ENCODE data around the gene GNAS-AS1.
"Not testable (repeated sequence)": the region's sequence is repeated elsewhere in the genome, so short reads cannot be mapped to it uniquely, and the experiment has no call there.

GNAS-AS1 gene

DNA sequence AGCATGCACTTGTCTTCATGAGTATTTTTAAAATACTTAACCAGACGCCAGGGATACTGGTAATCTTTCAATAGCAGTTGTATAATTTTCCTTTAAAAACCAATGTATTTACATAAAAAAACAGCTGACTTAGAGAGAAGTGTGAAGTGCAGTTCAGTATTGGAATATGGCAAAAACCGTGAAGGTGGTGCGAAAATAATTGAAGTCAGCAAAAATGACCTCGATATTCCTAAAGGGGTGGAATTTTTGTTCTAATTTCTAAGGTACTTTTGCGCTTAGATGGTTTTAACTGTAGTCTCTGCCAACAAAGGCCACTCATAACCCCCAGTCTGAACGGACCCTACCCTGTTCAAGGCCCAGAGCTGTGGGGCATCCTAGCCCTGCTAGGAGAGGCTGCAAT lies 25.3 kb downstream of the GNAS-AS1 start:
- FAIRE-seq = no peak
- no peak for TF ChIP-seq POLR2A (IDR thresholded peaks at IDR 0.05; ENCODE audit: low read depth, low read length)
- no peak for DNase-seq (ENCODE audit: insufficient read length, low spot score)

GRCh38 chr20:58824843-58825242 lies 25.9 kb downstream of the GNAS-AS1 start:
- no peak for FAIRE-seq
- no peak for TF ChIP-seq POLR2A (IDR thresholded peaks at IDR 0.05; ENCODE audit: low read depth, low read length)
- no peak for DNase-seq (ENCODE audit: insufficient read length, low spot score)

GRCh38 chr20:58822748-58823730 lies 27.7 kb downstream of the GNAS-AS1 start:
- no peak for DNase-seq (ENCODE audit: insufficient read length, low spot score)
- no peak for TF ChIP-seq POLR2A (IDR thresholded peaks at IDR 0.05; ENCODE audit: low read depth, low read length)
- FAIRE-seq = no peak

DNA sequence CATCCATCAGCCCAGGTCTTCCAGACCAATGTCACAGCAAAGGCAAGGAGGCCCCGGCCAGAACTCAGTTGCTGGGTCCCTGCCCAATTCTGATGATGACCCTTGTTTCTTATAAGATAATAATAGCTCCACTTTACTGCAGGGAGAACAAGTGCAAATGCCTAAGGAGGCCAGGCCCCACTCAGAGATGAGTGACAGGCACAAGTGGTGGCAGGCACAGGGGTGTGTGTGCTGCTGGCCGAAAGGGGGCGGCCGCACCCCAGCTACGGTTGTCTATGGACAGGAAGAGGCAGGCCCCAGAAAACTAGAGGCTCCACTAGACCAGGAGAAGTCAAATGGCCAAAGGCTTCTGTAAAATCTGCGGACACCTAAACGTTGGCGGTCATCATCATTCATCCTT lies 28.6 kb downstream of the GNAS-AS1 start:
- DNase-seq (ENCODE audit: insufficient read length, low spot score) (no peak), FAIRE-seq (no peak)
- TF ChIP-seq POLR2A (IDR thresholded peaks at IDR 0.05; ENCODE audit: low read depth, low read length) = no peak

- FAIRE-seq; DNase-seq (ENCODE audit: insufficient read length, low spot score): not testable (repeated sequence)
Observed at GRCh38 chr20:58820515-58820914, 30.2 kb downstream of the GNAS-AS1 start.

GRCh38 chr20:58819921-58820320 lies 30.8 kb downstream of the GNAS-AS1 start:
- no peak for DNase-seq (ENCODE audit: insufficient read length, low spot score)
- no peak for TF ChIP-seq POLR2A (IDR thresholded peaks at IDR 0.05; ENCODE audit: low read depth, low read length)
- no peak for FAIRE-seq

DNA sequence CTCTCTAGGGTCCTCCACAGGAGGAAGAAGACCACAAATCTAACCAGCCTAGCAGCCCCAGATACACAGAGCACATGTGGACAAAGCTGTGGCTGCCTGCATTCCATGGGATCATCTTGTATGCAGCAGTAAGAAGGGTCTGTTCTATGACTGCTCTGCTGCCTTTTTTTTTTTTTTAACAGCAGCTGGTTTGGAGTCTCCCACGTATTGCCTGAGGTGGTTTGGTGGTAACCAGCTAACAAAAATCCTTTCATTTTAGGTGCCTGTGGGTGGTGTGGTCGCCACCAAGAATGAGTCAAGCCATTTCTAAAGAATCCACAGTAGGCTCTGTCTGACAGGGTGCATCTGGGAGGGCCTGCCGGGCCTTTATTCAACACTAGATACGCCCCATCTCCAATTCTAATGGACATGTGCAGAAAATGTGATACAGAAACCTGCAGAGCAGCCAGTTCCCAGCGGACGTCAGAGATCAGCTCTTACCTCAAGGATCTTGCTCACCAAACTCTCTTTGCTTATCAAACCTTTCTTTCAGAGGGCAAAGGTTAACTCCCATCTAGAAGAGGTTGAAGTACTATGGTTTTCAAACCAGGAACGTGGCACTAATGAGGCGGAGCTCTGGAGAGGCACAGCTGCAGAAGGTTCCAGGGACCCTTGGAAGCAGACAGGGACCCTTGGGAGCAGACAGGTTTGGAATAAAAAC lies 32.0 kb downstream of the GNAS-AS1 start:
- TF ChIP-seq POLR2A (IDR thresholded peaks at IDR 0.05; ENCODE audit: low read depth, low read length) = no peak
- FAIRE-seq = no peak
- DNase-seq (ENCODE audit: insufficient read length, low spot score) = peak; percentile 63

DNA sequence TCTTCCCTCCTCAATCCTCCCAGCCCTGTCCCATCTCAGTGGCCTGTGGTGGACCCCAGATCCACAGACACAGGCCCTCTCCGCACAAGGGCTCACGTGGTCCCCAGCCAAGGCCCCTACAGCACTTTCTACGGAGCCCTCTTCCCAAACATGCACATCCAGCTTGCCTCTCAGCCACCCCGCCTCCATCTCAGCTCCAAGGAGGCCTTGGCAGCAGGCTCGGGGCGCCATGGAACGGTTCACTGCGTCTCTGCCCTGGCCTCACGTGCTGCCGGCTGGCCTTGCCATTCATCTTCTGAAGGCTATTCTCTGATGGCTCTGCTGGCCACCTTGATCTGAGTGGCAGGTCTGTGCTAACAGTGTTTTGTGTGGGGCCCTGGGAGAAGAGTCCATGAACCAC lies 33.0 kb downstream of the GNAS-AS1 start:
- DNase-seq (ENCODE audit: insufficient read length, low spot score) = no peak

DNA sequence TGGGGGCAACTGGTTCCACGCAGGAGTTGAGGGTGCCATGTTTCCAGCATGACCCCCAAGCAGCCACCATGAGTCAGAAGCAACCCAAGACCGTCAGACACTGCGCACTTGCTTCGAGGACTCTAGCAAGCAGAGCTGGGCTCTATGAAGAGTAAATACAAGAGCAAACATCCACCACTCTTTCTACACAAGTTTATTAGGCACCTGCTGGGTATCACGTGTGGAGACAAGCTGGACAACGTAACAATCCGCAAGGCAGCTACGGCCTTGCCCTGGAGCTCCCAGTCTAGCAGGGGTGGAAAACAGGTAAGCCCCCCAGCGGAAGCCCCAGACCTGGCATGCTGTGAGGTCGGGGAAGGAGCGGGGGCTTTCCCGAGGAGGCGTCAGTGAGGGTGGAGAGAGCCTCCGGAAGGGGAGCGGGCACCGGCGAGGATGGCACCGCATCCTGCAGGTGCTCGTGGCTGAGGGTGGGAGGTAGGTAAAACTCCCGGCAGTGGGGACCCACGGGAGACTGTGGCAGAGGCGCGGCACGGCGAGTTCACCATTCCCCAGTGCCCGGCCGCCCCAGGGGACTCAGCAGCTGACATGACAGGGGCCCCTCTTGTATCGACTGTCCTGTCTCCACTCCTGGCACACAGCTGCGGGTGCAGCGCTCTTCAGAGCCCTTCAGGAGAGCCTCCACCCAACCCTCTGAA lies 33.6 kb downstream of the GNAS-AS1 start:
- FAIRE-seq (no peak), DNase-seq (ENCODE audit: insufficient read length, low spot score) (no peak)
- TF ChIP-seq POLR2A (IDR thresholded peaks at IDR 0.05; ENCODE audit: low read depth, low read length) = no peak

More for the DNA sequence above, 33.0 kb downstream of the GNAS-AS1 start:
- FAIRE-seq = no peak
- TF ChIP-seq POLR2A (IDR thresholded peaks at IDR 0.05; ENCODE audit: low read depth, low read length) = no peak

GRCh38 chr20:58816051-58816450 lies 34.7 kb downstream of the GNAS-AS1 start:
- TF ChIP-seq POLR2A (IDR thresholded peaks at IDR 0.05; ENCODE audit: low read depth, low read length) = no peak
- FAIRE-seq (no peak), DNase-seq (ENCODE audit: insufficient read length, low spot score) (no peak)

GRCh38 chr20:58815448-58815847 lies 35.3 kb downstream of the GNAS-AS1 start:
- no peak for DNase-seq (ENCODE audit: insufficient read length, low spot score)
- no peak for FAIRE-seq
- no peak for TF ChIP-seq POLR2A (IDR thresholded peaks at IDR 0.05; ENCODE audit: low read depth, low read length)

DNA sequence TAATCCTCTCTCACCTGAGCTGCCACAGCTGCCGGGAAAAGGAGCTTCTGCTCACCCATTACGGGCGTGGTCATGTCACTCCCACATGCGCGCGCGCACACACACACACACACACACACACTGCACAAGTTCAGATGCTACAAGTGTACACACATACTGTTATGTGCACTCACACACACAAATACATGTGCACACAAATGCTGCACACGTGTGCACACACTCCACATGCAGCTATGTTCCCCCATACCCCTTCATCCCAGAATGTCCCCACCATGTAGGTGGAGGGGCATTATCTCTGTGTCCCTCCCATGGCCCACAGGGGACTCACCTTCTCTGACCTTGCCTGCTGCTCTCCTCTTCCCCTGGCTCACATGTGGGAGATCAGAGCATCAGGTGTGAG lies 37.3 kb downstream of the GNAS-AS1 start:
- TF ChIP-seq POLR2A (IDR thresholded peaks at IDR 0.05; ENCODE audit: low read depth, low read length) = no peak
- FAIRE-seq = no peak
- no peak for DNase-seq (ENCODE audit: insufficient read length, low spot score)

DNA sequence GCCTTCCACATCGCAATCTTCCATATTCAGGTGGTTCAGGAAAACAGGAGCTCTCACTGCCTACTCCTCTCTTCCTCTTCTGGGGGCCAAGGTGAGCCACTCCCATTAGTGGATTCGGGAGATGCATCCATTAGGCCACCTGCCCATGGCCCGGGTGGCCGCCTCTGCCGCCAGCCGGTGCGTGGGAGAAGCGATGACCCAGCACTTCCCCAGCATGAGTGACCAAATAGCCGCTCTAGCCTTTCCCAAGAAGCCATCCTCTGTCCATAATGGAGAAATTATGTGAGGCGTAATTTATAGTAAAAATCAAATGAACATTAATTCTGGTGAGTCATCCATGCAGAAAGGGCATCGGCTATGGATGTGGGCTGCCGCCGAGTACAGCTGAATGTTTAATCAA lies 39.4 kb downstream of the GNAS-AS1 start:
- FAIRE-seq (no peak), DNase-seq (ENCODE audit: insufficient read length, low spot score) (no peak)
- TF ChIP-seq POLR2A (IDR thresholded peaks at IDR 0.05; ENCODE audit: low read depth, low read length) = no peak

DNA sequence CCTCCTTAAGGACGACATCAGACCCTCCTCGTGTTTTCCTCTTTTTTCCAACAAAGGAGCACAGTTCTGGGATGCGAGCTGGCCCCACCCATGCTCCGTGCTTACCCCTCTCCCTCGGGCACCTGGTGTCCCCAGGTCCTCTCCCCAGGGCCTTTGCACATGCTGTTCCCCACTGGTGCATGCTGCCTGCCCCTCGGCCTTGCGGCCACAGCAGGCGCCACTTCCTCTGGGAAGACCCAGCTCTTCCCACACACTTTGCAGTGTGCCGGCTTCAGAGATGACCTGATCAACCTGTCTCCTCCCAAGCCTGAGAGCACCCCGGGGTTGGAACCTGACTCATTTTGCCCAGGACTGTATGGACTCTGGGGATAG lies 39.8 kb downstream of the GNAS-AS1 start:
- no peak for DNase-seq (ENCODE audit: insufficient read length, low spot score)
- TF ChIP-seq POLR2A (IDR thresholded peaks at IDR 0.05; ENCODE audit: low read depth, low read length) = no peak
- no peak for FAIRE-seq
